ENCODE data around the gene ABCA7.

DNA sequence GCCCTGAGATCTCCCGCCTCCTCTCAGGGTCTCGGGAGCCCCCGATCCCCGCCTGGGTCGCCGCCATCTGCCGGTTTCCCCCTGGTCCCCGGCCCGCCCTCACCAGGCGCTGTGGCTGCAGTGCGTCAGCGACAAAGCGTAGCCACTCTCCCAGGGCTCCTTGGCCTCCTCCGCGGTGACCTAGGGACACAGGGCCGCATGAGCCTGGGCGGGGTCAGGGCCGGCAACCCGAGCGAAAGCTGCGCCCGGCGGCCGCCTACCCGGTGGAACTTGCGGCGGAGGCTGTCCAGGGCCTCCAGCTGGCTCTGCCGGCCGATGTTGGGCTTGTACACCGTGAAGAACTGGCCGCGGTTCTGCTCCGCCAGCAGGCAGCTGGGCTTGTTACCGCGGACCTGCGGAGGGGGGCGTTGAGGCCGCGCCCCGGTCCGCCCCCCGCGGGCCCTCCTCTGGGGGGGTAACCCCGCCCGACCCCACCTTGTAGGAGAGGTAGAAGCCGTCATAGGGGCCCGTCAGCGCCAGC is 69.2 kb downstream of the ABCA7 start:
- TF ChIP-seq CTCF (IDR thresholded peaks at IDR 0.05) (no peak), POLR2A (IDR thresholded peaks at IDR 0.05) (no peak)

Measured in right lobe of liver (tissue), 4 donors.